GM23338 (cell line): ENCODE results near the gene SRSF3.

Experiments used
- EZH2 ChIP-seq: fragments of 200-600 bp; sonication (generic); IDR thresholded peaks from one replicate; pipeline ENCODE4 v1.8.0; 2017; ENCODE audit warnings: antibody characterized with exemption, mild to moderate bottlenecking, low read depth; ENCODE audit not compliant: unreplicated experiment
- EZH2phosphoT487 ChIP-seq: fragments of 200-600 bp; sonication (generic); IDR thresholded peaks from one replicate; pipeline ENCODE4 v1.8.1; 2018; ENCODE audit warnings: antibody characterized with exemption; ENCODE audit not compliant: unreplicated experiment
- POLR2AphosphoS5 ChIP-seq: IDR thresholded peaks from 2 replicates; pipeline ENCODE4 v1.6.1; 2016; ENCODE audit warnings: antibody characterized with exemption, low read depth
- REST ChIP-seq: IDR thresholded peaks from one replicate; pipeline ENCODE4 v1.6.1; 2018; ENCODE audit warnings: antibody characterized with exemption; ENCODE audit not compliant: unreplicated experiment
- TF ChIP-seq, protein P1 (sequence below), 2 experiments: fragments of 200-600 bp in 1 of 2; sonication (generic) in 1 of 2; conservative IDR thresholded peaks; 2 replicates each; pipeline versions ENCODE4 v1.5.1 to v1.6.1; 2016 to 2017; ENCODE audit warnings: antibody characterized with exemption in 2 of 2, low read depth in 2 of 2, mild to moderate bottlenecking in 2 of 2, moderate library complexity in 1 of 2

- TF ChIP-seq POLR2AphosphoS5, result no peak
- TF ChIP-seq, protein P1, sequence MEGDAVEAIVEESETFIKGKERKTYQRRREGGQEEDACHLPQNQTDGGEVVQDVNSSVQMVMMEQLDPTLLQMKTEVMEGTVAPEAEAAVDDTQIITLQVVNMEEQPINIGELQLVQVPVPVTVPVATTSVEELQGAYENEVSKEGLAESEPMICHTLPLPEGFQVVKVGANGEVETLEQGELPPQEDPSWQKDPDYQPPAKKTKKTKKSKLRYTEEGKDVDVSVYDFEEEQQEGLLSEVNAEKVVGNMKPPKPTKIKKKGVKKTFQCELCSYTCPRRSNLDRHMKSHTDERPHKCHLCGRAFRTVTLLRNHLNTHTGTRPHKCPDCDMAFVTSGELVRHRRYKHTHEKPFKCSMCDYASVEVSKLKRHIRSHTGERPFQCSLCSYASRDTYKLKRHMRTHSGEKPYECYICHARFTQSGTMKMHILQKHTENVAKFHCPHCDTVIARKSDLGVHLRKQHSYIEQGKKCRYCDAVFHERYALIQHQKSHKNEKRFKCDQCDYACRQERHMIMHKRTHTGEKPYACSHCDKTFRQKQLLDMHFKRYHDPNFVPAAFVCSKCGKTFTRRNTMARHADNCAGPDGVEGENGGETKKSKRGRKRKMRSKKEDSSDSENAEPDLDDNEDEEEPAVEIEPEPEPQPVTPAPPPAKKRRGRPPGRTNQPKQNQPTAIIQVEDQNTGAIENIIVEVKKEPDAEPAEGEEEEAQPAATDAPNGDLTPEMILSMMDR (conservative IDR thresholded peaks at IDR 0.05; ENCODE audit: low read depth in 2 of 2), result no peak
- no peak for TF ChIP-seq REST
- TF ChIP-seq EZH2phosphoT487, result no peak
- TF ChIP-seq EZH2, result no peak
Measured at GRCh38 chr6:36643977-36644376, 49.8 kb downstream of the SRSF3 start.
